ENCODE results near the gene WIPF1. TPM values are rescaled to one million over a fixed set of nuclear protein-coding genes. Genes with fewer than 3 reads are reported as not detected.

The WIPF1 gene
- polyA plus RNA-seq, 1 donor from 2014 or later = 0.25 TPM

GRCh38 chr2:174545240-174545639, 52.4 kb downstream of the WIPF1 start:
- Histone ChIP-seq H3K27ac (ENCODE audit: low read length) (no peak overlapping the region), H4K20me1 (ENCODE audit: insufficient read depth) (no peaks in the 10 kb centered on the region), H3K9ac (ENCODE audit: low read length) (no peak overlapping the region), H3K9me2 (ENCODE audit: insufficient read depth, low read length) (no peaks in the 10 kb centered on the region), H3F3A (ENCODE audit: insufficient read depth, low read length, poor library complexity, severe bottlenecking) (no peaks in the 10 kb centered on the region), H3K4me3 (ENCODE audit: low read length) (no peak overlapping the region), H3K79me2 (replicated peaks; ENCODE audit: insufficient read depth, low read length) (no peaks in the 10 kb centered on the region), H3K9me3 (ENCODE audit: low read length) (no peaks in the 10 kb centered on the region), H3K27me3 (ENCODE audit: insufficient read depth, low read depth, low read length) (no peaks in the 10 kb centered on the region), H3K4me2 (ENCODE audit: low read length) (no peak overlapping the region), H2AFZ (ENCODE audit: low read depth, low read length) (no peak overlapping the region), H3K36me3 (ENCODE audit: insufficient read depth, low read length) (no peaks in the 10 kb centered on the region)
- TF ChIP-seq EZH2 (IDR thresholded peaks at IDR 0.05; ENCODE audit: borderline replicate concordance, insufficient read depth, low read length, poor library complexity, severe bottlenecking) (no peak), RAD21 (conservative IDR thresholded peaks at IDR 0.05) (no peak), SMC3 (conservative IDR thresholded peaks at IDR 0.05; ENCODE audit: poor library complexity) (no peak), POLR2AphosphoS5 (IDR thresholded peaks at IDR 0.05) (no peak), MXI1 (conservative IDR thresholded peaks at IDR 0.05; ENCODE audit: poor library complexity, severe bottlenecking) (no peak), TAF1 (IDR thresholded peaks at IDR 0.05; ENCODE audit: low read depth) (no peak), CTCF (IDR thresholded peaks at IDR 0.05; ENCODE audit: poor library complexity, severe bottlenecking) (no peak), EP300 (conservative IDR thresholded peaks at IDR 0.05; ENCODE audit: poor library complexity, severe bottlenecking) (no peak), REST (IDR thresholded peaks at IDR 0.05; ENCODE audit: borderline replicate concordance) (no peak)

- Histone ChIP-seq H2AFZ (ENCODE audit: low read depth, low read length) (no peak overlapping the region), H3K9me3 (ENCODE audit: low read length) (no peaks in the 10 kb centered on the region), H3K9ac (ENCODE audit: low read length) (no peak overlapping the region), H4K20me1 (ENCODE audit: insufficient read depth) (no peaks in the 10 kb centered on the region), H3K9me2 (ENCODE audit: insufficient read depth, low read length) (no peaks in the 10 kb centered on the region), H3K4me2 (ENCODE audit: low read length) (no peak overlapping the region), H3K27me3 (ENCODE audit: insufficient read depth, low read depth, low read length) (no peaks in the 10 kb centered on the region), H3F3A (ENCODE audit: insufficient read depth, low read length, poor library complexity, severe bottlenecking) (no peaks in the 10 kb centered on the region), H3K79me2 (replicated peaks; ENCODE audit: insufficient read depth, low read length) (no peaks in the 10 kb centered on the region), H3K36me3 (ENCODE audit: insufficient read depth, low read length) (no peaks in the 10 kb centered on the region), H3K4me3 (ENCODE audit: low read length) (no peak overlapping the region), H3K27ac (ENCODE audit: low read length) (no peak overlapping the region)
- no peak for TF ChIP-seq EP300 (conservative IDR thresholded peaks at IDR 0.05; ENCODE audit: poor library complexity, severe bottlenecking)
- TF ChIP-seq POLR2AphosphoS5 (IDR thresholded peaks at IDR 0.05) = no peak
- TF ChIP-seq REST (IDR thresholded peaks at IDR 0.05; ENCODE audit: borderline replicate concordance) = no peak
- TF ChIP-seq TAF1 (IDR thresholded peaks at IDR 0.05; ENCODE audit: low read depth) = no peak
- no peak for TF ChIP-seq MXI1 (conservative IDR thresholded peaks at IDR 0.05; ENCODE audit: poor library complexity, severe bottlenecking)
- no peak for TF ChIP-seq RAD21 (conservative IDR thresholded peaks at IDR 0.05)
- no peak for TF ChIP-seq EZH2 (IDR thresholded peaks at IDR 0.05; ENCODE audit: borderline replicate concordance, insufficient read depth, low read length, poor library complexity, severe bottlenecking)
- no peak for TF ChIP-seq SMC3 (conservative IDR thresholded peaks at IDR 0.05; ENCODE audit: poor library complexity)
- no peak for TF ChIP-seq CTCF (IDR thresholded peaks at IDR 0.05; ENCODE audit: poor library complexity, severe bottlenecking)
Measured at GRCh38 chr2:174544802-174545201, 52.8 kb downstream of the WIPF1 start.
